ENCODE measurements around the gene NXN. TPM values are rescaled to one million over a fixed set of nuclear protein-coding genes. Genes with fewer than 3 reads are reported as not detected.

NXN gene
- polyA plus RNA-seq (2013, experiment 1 of 2; ENCODE audit: insufficient read length), result 108 TPM
- 123 TPM for polyA plus RNA-seq (2013, experiment 2 of 2; ENCODE audit: insufficient read length)

GRCh38 chr17:979539-980405 is at the start of gene NXN:
TSS of gene NXN (minus strand) at chr17:979776.
- DNase-seq, result peak; percentile 70

GRCh38 chr17:1027044-1027443 is 47.5 kb upstream of the NXN start:
- no peak for DNase-seq

GRCh38 chr17:1026599-1026975 is 47.0 kb upstream of the NXN start:
- DNase-seq, result no peak

DNA sequence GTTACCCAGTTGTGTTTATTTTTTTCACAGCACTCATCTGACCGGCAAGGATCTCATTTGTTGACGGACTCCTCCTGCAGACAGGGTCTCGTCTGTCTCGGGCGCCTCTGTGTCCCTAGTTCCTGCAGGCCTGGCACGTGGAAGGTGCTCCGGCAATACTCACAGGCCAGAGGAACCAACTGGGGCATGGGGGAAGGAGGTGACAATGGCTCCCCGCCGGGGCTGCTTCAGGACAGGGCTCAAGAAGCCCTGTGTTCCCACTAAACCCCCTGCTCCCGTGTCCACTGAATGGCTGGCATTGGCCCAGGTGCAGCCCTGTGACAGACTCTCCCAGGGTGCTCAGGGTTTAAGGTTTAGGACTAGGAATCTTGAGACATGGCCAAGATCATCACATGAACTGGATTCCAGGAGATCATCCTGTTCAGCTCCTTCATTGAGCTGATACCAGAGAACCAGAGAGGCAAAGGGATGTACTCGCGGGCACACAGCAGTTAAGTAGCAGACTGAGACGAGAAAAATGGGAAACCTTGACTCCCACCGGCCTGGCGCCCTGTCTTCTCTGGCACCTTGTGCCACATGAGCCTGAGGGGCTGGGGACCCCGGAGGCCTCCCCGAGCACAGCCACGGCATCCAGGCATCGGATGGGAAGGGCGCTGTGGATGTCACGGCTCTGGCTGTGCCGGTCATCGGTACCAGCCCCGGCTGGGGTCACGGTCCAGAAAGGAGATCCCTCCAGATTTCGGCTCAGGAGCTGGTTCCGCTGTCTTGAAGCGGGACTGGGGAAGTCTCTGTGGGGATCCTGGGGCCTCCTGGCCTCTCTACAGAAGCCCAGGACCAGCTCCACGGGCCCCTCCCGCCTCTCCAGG is 46.4 kb upstream of the NXN start:
- no peak for DNase-seq

DNA sequence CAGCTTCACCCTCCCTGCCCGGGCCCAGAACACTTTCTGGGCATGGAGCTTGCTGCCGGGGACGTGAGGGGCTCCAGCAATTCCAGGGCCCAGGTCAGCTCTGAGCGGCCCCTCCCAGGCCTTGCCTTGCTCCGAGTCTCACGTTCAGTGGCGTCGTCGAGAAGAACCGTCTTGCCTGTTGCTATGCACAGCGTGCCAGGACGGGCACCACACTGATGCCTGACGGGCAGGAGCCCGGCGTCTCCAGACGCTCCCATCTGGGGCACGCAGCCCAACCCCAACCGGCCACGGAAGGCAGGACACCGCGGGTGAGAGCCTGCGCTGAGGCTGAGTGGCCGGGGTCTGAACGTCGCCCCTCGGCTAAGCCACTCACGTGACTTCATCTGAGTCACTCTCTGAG is 44.5 kb upstream of the NXN start:
- DNase-seq, result no peak

GRCh38 chr17:1022278-1023024 is 42.9 kb upstream of the NXN start:
- DNase-seq, result no peak

GRCh38 chr17:1021147-1021546 is 41.6 kb upstream of the NXN start:
- no peak for DNase-seq

GRCh38 chr17:1019451-1019850 is 39.9 kb upstream of the NXN start:
- DNase-seq, result no peak

GRCh38 chr17:1018547-1018946 is 39.0 kb upstream of the NXN start:
- no peak for DNase-seq

DNA sequence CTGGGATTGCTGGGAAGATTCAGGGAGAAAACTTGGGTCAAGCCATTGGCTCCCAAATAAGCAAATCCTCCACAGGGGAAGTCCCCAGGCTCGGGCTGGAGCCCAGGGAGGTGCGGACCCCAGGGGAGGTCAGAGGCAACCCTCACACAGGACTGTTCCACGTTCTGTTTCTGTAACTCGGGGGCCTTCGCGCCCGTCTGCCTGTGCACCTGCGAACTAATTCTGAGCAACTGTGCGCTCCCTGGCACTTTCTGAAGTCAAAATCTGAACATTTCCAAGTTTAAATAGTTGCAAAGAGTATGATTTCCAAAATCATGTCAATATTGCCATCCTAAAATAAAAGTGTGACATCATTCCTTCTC is 34.1 kb upstream of the NXN start:
- no peak for DNase-seq

DNA sequence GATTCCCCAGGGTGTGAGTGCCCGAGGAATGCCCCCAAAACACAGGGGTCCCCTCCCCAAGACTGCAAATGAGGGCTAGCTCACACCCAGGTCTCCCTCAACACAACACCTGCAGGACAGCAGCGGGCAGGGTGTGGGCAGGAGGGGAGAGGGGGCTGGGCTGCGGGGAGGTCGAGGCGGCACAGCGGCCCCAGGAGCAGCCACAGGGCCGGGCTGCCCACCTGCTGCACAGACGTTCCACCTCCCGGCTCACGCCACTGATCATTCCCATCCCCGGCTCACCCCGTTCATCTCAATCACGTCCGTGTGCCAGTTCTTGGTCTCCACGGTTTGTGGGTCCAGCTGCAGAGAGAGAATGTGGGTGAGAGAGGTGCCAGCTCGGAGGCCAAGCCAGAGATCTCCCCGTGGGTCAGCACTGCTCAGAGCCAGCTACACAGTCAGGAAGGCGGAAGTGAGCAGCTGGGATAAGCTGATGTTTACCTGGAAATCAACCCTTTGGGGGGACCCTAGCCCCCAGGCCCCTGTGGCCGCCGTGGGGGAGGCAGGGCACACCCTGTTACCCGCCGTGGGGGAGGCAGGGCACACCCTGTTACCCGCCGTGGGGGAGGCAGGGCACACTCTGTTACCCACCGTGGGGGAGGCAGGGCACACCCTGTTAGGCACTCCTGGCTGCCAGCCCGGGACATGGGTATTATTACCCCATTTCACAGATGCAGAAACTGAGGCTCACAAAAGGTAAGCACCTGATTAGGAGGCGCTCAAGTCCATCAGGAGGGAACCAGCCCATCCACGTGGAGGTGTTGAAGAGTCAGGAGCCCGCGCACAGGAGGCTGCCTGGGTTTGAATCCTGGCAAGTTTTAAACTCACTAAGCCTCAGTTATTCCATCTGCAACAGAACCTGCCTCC is 33.5 kb upstream of the NXN start:
- DNase-seq, result no peak

DNA sequence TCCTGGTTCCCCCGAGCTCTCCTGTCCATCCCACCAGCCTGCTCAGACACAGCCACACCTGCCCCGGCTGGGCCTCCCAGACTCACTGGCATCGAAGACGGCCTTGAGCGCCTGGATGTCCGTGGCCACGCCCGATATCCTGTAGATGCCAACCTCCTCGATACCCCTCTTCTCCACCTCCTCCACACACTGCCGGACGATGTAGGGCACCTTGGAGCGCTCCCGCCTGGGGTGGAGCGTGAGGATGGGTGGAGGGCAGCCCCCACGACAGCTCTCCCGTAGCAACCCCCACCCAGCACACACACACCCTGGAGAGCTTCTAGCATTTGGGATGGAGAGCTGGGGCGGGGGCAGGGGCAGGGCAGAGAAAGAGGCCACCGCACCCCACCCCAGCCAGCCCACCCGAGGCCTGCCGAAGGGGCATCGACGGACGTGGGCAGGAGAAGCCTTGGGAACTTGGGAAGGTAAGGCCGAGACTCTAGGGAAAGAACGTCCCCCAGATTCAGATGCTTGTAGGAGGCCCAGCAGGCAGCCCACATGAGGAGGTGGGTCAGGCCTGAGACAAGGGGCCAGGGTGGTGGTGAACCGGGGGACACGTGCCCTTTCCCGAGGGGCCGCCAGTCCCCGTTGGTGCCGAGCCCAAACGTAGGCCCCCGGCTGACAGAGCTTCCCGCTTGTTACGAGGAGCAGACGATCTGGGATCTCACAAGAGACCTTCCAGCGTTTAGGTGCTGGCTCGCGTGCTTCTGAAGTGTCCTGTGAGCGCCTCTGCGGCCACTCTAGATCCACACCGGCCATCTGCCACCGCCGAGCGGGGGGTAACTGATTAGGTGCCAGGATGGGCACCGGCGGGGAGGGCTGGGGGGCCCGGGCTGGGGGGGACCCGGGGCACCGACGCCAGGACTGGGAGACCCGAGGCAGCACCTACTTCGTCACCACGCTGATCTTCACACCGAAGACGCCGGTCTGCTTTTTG is 32.5 kb upstream of the NXN start:
- DNase-seq, result no peak

- DNase-seq, result no peak
Measured at GRCh38 chr17:1011138-1011537, 31.6 kb upstream of the NXN start.

DNA sequence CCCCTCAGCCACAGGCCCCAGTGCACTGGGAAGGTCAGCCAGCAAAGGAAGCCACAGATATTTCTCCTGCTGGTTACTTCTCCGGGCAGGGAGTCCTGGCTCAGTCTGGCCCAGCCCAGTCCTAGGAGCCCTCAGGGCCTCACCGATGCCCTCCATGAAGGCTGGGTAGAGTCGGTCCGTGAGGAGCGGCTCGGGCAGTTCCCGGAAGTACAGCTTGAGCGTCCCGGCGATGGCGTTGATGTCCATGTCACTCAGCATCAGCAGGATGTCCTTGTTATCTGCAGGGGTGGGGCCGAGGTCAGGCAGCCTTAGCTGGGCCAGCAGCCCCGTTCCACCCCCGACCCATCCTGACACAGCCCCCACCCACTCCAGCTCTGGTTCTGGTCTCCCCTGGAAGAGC is 31.0 kb upstream of the NXN start:
- DNase-seq, result no peak

GRCh38 chr17:1010086-1010450 is 30.5 kb upstream of the NXN start:
- DNase-seq, result no peak

DNA sequence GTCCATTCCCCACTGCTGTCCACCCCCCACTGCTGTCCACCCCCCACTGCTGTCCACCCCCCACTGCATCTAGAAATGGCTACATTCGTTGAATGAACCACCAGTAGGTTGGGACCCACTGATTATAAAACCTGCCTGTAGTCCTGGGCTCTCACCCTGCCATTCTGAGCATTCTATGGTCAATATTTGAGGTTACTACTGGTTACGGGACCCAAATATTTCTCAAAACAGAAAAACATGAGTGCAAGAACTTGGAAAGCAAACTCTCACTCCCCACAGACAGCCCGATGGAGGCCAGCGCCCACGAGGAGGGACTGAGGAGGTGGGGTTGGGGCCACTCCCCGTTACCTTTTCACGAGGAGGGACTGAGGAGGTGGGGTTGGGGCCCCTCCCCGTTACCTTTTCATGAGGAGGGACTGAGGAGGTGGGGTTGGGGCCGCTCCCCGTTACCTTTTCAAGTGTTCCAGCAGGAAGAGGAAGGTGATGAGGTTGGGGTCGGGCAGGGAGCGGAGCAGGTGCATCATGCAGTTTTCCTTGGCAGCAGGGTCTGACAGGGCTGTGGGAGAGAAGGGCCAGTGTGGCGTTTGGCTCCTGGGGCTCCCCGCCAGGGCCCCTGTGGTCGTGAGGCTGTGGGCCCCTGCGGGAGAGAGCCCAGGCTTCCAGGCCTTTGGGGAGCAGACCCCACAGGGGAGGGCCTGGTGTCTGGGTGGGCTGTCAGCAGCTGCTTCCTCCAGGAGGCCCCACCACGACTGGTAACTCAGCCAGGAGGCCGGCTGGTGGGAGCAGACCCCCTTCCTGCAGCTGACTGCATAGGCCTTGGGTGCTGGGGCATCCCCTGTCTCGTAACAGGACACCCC is 29.9 kb upstream of the NXN start:
- DNase-seq, result no peak

GRCh38 chr17:1008008-1008761 is 28.6 kb upstream of the NXN start:
- no peak for DNase-seq

DNA sequence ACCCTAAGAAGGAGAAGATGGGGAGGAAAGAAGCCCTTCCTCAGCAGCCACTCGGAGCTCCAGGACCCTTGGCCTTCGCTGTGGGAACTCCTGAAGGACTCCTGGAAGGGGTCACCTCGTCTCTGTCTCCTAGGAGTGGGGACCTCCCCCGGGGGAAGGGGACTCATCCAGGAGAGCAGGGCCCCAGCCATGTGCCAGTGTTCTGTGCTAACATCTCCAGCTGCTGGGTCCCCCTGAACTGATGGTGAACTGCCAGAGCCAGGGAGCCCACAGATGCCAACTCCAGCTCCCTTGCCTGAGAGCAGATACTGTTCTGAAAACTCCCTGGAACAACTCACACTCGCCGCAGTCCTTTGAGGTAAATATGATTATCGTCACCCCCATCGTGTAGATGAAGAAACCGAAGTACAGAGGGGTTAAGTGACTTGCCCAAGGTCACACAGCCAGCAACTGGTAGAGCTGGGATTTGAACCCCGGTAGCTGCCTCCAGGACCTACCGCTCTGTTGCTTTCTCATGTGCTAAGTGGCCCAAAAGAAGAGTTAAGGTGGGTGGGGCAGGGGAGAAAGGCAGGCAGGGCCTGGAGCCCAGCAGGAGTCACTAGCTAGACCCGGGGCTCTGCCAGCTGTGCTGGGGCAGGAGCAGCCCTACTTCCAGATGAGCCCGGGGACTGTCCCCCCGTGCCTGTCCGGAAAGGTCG is 27.9 kb upstream of the NXN start:
- no peak for DNase-seq

Data from fibroblast of skin of back (primary cell).